HK-2 (cell line): ENCODE measurements around the gene EYS.

ENCODE experiments used
- DNase-seq: peaks from one replicate; pipeline ENCODE4 v3.0.0-alpha.2; 2018; ENCODE audit not compliant: unreplicated experiment

The EYS gene

GRCh38 chr6:63673692-63674091 is 2033.3 kb downstream of the EYS start:
- no peak for DNase-seq

GRCh38 chr6:63672582-63673129 is 2034.4 kb downstream of the EYS start:
- DNase-seq: no peak

GRCh38 chr6:63671098-63671754 is 2035.8 kb downstream of the EYS start:
- no peak for DNase-seq
